ENCODE data around the gene UBL4A. TPM values are rescaled to one million over a fixed set of nuclear protein-coding genes. Genes with fewer than 3 reads are reported as not detected.

The UBL4A gene
- total and polyA plus RNA-seq, 9 of the 15 experiments (the other 6 are each of a cell fraction or from before 2014, with no cell fraction given): 15.2 to 140 (median 100) TPM

DNA sequence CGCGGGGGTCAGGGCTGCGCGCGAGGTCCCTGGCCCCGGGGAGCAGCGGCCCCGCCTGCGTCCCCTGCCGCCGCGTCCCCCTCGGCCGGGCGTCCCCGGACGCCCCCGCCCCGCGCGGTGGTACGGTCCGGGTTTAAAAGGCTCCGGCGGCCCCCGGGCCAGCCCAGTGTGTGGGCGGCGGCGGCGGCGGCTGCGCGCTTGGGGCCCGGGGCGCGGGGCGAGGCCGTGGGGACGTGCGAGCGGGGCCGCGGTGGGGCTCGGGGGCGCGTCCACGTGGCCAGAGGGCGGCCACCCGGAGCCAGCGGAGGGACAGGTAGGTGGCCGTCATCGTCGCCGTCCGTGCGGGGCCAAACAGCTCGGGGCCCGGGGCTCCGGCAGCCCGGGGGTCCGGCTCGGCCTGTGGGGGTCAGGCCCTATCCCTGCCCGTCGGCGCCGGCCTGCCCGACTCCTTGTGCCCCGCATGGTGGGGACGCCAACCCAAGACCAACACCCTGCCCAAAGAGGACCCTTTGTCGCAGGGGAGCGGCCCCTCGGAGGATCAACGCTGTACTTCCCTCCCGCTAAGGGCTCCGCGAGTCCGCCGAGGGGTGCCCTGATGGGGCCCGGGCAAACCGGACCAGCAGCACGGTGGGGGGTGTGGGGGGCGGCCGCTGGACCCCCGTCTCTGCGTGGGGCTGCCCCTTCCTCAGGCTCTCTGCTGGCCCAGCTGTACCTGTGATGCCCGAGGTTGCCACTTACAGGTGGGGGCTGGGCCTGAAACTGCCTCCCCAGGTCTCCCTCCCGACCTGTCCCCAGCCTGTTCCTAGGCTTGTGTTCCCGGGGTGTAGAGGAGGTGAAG is 28.1 kb downstream of the UBL4A start, which contains the start of gene PLXNA3 (continued):
- TF ChIP-seq, protein P1, sequence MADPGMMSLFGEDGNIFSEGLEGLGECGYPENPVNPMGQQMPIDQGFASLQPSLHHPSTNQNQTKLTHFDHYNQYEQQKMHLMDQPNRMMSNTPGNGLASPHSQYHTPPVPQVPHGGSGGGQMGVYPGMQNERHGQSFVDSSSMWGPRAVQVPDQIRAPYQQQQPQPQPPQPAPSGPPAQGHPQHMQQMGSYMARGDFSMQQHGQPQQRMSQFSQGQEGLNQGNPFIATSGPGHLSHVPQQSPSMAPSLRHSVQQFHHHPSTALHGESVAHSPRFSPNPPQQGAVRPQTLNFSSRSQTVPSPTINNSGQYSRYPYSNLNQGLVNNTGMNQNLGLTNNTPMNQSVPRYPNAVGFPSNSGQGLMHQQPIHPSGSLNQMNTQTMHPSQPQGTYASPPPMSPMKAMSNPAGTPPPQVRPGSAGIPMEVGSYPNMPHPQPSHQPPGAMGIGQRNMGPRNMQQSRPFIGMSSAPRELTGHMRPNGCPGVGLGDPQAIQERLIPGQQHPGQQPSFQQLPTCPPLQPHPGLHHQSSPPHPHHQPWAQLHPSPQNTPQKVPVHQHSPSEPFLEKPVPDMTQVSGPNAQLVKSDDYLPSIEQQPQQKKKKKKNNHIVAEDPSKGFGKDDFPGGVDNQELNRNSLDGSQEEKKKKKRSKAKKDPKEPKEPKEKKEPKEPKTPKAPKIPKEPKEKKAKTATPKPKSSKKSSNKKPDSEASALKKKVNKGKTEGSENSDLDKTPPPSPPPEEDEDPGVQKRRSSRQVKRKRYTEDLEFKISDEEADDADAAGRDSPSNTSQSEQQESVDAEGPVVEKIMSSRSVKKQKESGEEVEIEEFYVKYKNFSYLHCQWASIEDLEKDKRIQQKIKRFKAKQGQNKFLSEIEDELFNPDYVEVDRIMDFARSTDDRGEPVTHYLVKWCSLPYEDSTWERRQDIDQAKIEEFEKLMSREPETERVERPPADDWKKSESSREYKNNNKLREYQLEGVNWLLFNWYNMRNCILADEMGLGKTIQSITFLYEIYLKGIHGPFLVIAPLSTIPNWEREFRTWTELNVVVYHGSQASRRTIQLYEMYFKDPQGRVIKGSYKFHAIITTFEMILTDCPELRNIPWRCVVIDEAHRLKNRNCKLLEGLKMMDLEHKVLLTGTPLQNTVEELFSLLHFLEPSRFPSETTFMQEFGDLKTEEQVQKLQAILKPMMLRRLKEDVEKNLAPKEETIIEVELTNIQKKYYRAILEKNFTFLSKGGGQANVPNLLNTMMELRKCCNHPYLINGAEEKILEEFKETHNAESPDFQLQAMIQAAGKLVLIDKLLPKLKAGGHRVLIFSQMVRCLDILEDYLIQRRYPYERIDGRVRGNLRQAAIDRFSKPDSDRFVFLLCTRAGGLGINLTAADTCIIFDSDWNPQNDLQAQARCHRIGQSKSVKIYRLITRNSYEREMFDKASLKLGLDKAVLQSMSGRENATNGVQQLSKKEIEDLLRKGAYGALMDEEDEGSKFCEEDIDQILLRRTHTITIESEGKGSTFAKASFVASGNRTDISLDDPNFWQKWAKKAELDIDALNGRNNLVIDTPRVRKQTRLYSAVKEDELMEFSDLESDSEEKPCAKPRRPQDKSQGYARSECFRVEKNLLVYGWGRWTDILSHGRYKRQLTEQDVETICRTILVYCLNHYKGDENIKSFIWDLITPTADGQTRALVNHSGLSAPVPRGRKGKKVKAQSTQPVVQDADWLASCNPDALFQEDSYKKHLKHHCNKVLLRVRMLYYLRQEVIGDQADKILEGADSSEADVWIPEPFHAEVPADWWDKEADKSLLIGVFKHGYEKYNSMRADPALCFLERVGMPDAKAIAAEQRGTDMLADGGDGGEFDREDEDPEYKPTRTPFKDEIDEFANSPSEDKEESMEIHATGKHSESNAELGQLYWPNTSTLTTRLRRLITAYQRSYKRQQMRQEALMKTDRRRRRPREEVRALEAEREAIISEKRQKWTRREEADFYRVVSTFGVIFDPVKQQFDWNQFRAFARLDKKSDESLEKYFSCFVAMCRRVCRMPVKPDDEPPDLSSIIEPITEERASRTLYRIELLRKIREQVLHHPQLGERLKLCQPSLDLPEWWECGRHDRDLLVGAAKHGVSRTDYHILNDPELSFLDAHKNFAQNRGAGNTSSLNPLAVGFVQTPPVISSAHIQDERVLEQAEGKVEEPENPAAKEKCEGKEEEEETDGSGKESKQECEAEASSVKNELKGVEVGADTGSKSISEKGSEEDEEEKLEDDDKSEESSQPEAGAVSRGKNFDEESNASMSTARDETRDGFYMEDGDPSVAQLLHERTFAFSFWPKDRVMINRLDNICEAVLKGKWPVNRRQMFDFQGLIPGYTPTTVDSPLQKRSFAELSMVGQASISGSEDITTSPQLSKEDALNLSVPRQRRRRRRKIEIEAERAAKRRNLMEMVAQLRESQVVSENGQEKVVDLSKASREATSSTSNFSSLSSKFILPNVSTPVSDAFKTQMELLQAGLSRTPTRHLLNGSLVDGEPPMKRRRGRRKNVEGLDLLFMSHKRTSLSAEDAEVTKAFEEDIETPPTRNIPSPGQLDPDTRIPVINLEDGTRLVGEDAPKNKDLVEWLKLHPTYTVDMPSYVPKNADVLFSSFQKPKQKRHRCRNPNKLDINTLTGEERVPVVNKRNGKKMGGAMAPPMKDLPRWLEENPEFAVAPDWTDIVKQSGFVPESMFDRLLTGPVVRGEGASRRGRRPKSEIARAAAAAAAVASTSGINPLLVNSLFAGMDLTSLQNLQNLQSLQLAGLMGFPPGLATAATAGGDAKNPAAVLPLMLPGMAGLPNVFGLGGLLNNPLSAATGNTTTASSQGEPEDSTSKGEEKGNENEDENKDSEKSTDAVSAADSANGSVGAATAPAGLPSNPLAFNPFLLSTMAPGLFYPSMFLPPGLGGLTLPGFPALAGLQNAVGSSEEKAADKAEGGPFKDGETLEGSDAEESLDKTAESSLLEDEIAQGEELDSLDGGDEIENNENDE (IDR thresholded peaks at IDR 0.05; ENCODE audit: low read depth, low read length): no peak
- no peak for TF ChIP-seq ETS2 (tag; IDR thresholded peaks at IDR 0.05; ENCODE audit: borderline replicate concordance, poor library complexity, severe bottlenecking)
- no peak for TF ChIP-seq ZNF707 (CRISPR knock-in tag; conservative IDR thresholded peaks at IDR 0.05)
- TF ChIP-seq, protein P2, sequence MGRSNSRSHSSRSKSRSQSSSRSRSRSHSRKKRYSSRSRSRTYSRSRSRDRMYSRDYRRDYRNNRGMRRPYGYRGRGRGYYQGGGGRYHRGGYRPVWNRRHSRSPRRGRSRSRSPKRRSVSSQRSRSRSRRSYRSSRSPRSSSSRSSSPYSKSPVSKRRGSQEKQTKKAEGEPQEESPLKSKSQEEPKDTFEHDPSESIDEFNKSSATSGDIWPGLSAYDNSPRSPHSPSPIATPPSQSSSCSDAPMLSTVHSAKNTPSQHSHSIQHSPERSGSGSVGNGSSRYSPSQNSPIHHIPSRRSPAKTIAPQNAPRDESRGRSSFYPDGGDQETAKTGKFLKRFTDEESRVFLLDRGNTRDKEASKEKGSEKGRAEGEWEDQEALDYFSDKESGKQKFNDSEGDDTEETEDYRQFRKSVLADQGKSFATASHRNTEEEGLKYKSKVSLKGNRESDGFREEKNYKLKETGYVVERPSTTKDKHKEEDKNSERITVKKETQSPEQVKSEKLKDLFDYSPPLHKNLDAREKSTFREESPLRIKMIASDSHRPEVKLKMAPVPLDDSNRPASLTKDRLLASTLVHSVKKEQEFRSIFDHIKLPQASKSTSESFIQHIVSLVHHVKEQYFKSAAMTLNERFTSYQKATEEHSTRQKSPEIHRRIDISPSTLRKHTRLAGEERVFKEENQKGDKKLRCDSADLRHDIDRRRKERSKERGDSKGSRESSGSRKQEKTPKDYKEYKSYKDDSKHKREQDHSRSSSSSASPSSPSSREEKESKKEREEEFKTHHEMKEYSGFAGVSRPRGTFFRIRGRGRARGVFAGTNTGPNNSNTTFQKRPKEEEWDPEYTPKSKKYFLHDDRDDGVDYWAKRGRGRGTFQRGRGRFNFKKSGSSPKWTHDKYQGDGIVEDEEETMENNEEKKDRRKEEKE (IDR thresholded peaks at IDR 0.05; ENCODE audit: borderline replicate concordance in 1 of 2, control insufficient read depth in 1 of 2, low read depth in 2 of 2, low read length in 1 of 2): no peak
- TF ChIP-seq BCL6 (CRISPR knock-in tag; IDR thresholded peaks at IDR 0.05): no peak
- no peak for TF ChIP-seq TEAD1 (CRISPR knock-in tag; IDR thresholded peaks at IDR 0.05)
- no peak for TF ChIP-seq DPF2 (IDR thresholded peaks at IDR 0.05)
- 0 out of 2 replicates have a peak, but pooled peaks have one; percentile 3 for TF ChIP-seq EGR1 (conservative IDR thresholded peaks at IDR 0.05)
- TF ChIP-seq POLR2A (conservative IDR thresholded peaks at IDR 0.05): no peak
- no peak for TF ChIP-seq ZNF12 (CRISPR knock-in tag; IDR thresholded peaks at IDR 0.05)
- peak; percentile 17; the same call in 1 of the 2 replicates for TF ChIP-seq ZBTB7A (IDR thresholded peaks at IDR 0.05; ENCODE audit: borderline replicate concordance, control insufficient read depth, low read depth, low read length)
